DMS 273 (cell line): ENCODE results near the gene CCND2.

ENCODE experiments used
- DNase-seq: peaks from one replicate; lab custom pipeline; 2025; ENCODE audit not compliant: unreplicated experiment; lab: John Stamatoyannopoulos, UW

The CCND2 gene

GRCh38 chr12:4276524-4277204 lies 3.1 kb downstream of the CCND2 start:
- peak; percentile 88 for DNase-seq

GRCh38 chr12:4277205-4277543 lies 3.6 kb downstream of the CCND2 start:
- no peak for DNase-seq

- no peak for DNase-seq
These were observed 4.3 kb downstream of the CCND2 start for GRCh38 chr12:4277857-4278256.

GRCh38 chr12:4278329-4279197 lies 5.0 kb downstream of the CCND2 start:
- peak; percentile 8 for DNase-seq

- DNase-seq = no peak
These were observed 5.7 kb downstream of the CCND2 start for GRCh38 chr12:4279198-4279690.

- no peak for DNase-seq
These were observed 7.0 kb downstream of the CCND2 start for GRCh38 chr12:4280351-4281163.

- no peak for DNase-seq
These were observed 7.7 kb downstream of the CCND2 start for GRCh38 chr12:4281173-4281654.

- DNase-seq = no peak
These were observed 8.7 kb downstream of the CCND2 start for GRCh38 chr12:4282103-4282891.

GRCh38 chr12:4282892-4283511 lies 9.4 kb downstream of the CCND2 start:
- no peak for DNase-seq

GRCh38 chr12:4283512-4284255 lies 10.1 kb downstream of the CCND2 start:
- no peak for DNase-seq

- no peak for DNase-seq
These were observed 10.7 kb downstream of the CCND2 start for GRCh38 chr12:4284306-4284705.

- no peak for DNase-seq
These were observed 11.5 kb downstream of the CCND2 start for GRCh38 chr12:4285070-4285469.

- DNase-seq = no peak
These were observed 12.7 kb downstream of the CCND2 start for GRCh38 chr12:4286228-4286627.

GRCh38 chr12:4286771-4287317 lies 13.3 kb downstream of the CCND2 start:
- no peak for DNase-seq

- DNase-seq = no peak
These were observed 14.0 kb downstream of the CCND2 start for GRCh38 chr12:4287325-4288211.

GRCh38 chr12:4288296-4289131 lies 15.0 kb downstream of the CCND2 start:
- DNase-seq = no peak

GRCh38 chr12:4289231-4289878 lies 15.8 kb downstream of the CCND2 start:
- DNase-seq = no peak
